H1 (cell line): ENCODE data around the gene UGT1A1. TPM values are rescaled to one million over a fixed set of nuclear protein-coding genes. Genes with fewer than 3 reads are reported as not detected.

Experiments used
- CTCF ChIA-PET: fragments of 300-600 bp; sonication (Branson Sonifier 250); formaldehyde crosslinking; loops from one replicate; lab custom pipeline; 2021; ENCODE audit not compliant: partially characterized antibody; lab: Charles Lee
- POLR2A ChIA-PET: fragments of 300-600 bp; sonication (Branson Sonifier 250); formaldehyde crosslinking; loops from one replicate; lab custom pipeline; 2021; ENCODE audit warnings: inconsistent platforms; ENCODE audit not compliant: partially characterized antibody; lab: Charles Lee
- DNase-seq, 2 experiments: peaks; one replicate each; pipeline versions ENCODE4 v3.0.0 to v3.0.0-alpha.2; 2010 to 2022; ENCODE audit warnings: low spot score in 2 of 2, low read depth in 1 of 2, mixed read lengths in 1 of 2
- FAIRE-seq: peaks from 2 replicates; lab custom pipeline; 2011; peaks lifted over from hg19 to GRCh38; lab: Jason Lieb, UNC
- H2AFZ ChIP-seq: 2 replicates; pipeline ENCODE4 v1.8.1; 2012; ENCODE audit warnings: low read length, inconsistent platforms
- H2AK5ac ChIP-seq: 2 replicates; pipeline ENCODE4 v1.6.1; 2013; ENCODE audit warnings: low read depth, low read length
- H2BK120ac ChIP-seq: replicated peaks from 2 replicates; pipeline ENCODE3; 2013; ENCODE audit warnings: low read depth, low read length, inconsistent platforms
- H2BK12ac ChIP-seq: 2 replicates; pipeline ENCODE4 v1.6.1; 2013; ENCODE audit warnings: low read depth, low read length
- H2BK15ac ChIP-seq: 2 replicates; pipeline ENCODE4 v1.6.1; 2013; ENCODE audit warnings: low read length
- H2BK20ac ChIP-seq: 2 replicates; pipeline ENCODE4 v1.6.1; 2013; ENCODE audit warnings: low read length
- H2BK5ac ChIP-seq: 2 replicates; pipeline ENCODE4 v1.6.1; 2013; ENCODE audit warnings: low read depth, low read length
- H3K14ac ChIP-seq: 2 replicates; pipeline ENCODE4 v1.6.1; 2013; ENCODE audit warnings: inconsistent platforms; ENCODE audit not compliant: insufficient read length
- H3K18ac ChIP-seq: 2 replicates; pipeline ENCODE4 v1.6.1; 2013; ENCODE audit warnings: low read length; ENCODE audit errors: extremely low read depth
- H3K23ac ChIP-seq: 2 replicates; pipeline ENCODE4 v1.6.1; 2013; ENCODE audit warnings: inconsistent platforms; ENCODE audit not compliant: insufficient read length
- H3K23me2 ChIP-seq: 2 replicates; pipeline ENCODE4 v1.6.1; 2013; ENCODE audit warnings: low read depth, low read length
- H3K27ac ChIP-seq: 2 replicates; pipeline ENCODE4 v1.6.1; 2011; ENCODE audit warnings: low read depth, low read length, inconsistent platforms
- H3K27me3 ChIP-seq, 4 experiments: replicated peaks in 1 of 4; 1 replicate in 1 of 4; 2 replicates in 3 of 4; pipeline versions ENCODE4 v1.6.1 to v1.8.1; 2011 to 2013; ENCODE audit warnings: low read length in 3 of 4, mild to moderate bottlenecking in 3 of 4, inconsistent platforms in 2 of 4, mixed read lengths in 2 of 4, moderate library complexity in 1 of 4; ENCODE audit not compliant: control insufficient read depth in 3 of 4, insufficient read depth in 3 of 4; ENCODE audit errors: extremely low read depth in 1 of 4
- H3K36me3 ChIP-seq, 4 experiments: 2 replicates each; pipeline versions ENCODE4 v1.6.1 to v1.8.1; 2011 to 2013; ENCODE audit warnings: mild to moderate bottlenecking in 4 of 4, low read length in 3 of 4, moderate library complexity in 2 of 4, control low read depth in 1 of 4, inconsistent platforms in 1 of 4; ENCODE audit not compliant: insufficient read depth in 4 of 4, control insufficient read depth in 2 of 4
- H3K4ac ChIP-seq: replicated peaks from 2 replicates; pipeline ENCODE3; 2013; ENCODE audit warnings: low read length, low read depth, mixed read lengths, inconsistent platforms; ENCODE audit not compliant: insufficient read length
- H3K4me1 ChIP-seq, 4 experiments: replicated peaks in 1 of 4; 1 replicate in 1 of 4; 2 replicates in 3 of 4; pipeline versions ENCODE4 v1.6.1 to v1.8.1; 2011 to 2013; ENCODE audit warnings: low read length in 3 of 4, inconsistent platforms in 2 of 4, mixed read lengths in 1 of 4; ENCODE audit not compliant: insufficient read depth in 4 of 4, control insufficient read depth in 3 of 4
- H3K4me2 ChIP-seq, 2 experiments: 2 replicates each; pipeline versions ENCODE4 v1.6.1 to v1.8.1; 2011 to 2013; ENCODE audit warnings: low read depth in 2 of 2, low read length in 2 of 2, control low read depth in 1 of 2, inconsistent platforms in 1 of 2, mild to moderate bottlenecking in 1 of 2; ENCODE audit not compliant: insufficient read depth in 1 of 2
- H3K4me3 ChIP-seq, 4 experiments: fragments of 200-600, 300-600 bp in 1 of 4; sonication (generic), shearing (Covaris generic), sonication (Bioruptor Twin) in 1 of 4; 2 replicates each; pipeline versions ENCODE4 v1.5.1 to v1.8.1; 2011 to 2016; ENCODE audit warnings: low read length in 4 of 4, low read depth in 3 of 4, control low read depth in 2 of 4, inconsistent platforms in 2 of 4, mild to moderate bottlenecking in 2 of 4, mixed read lengths in 1 of 4, moderate library complexity in 1 of 4; ENCODE audit not compliant: insufficient read depth in 2 of 4; ENCODE audit errors: extremely low read depth in 1 of 4
- H3K56ac ChIP-seq: replicated peaks from 2 replicates; pipeline ENCODE3; 2013; ENCODE audit warnings: low read depth, mild to moderate bottlenecking, mixed read lengths, low read length, inconsistent platforms; ENCODE audit not compliant: insufficient read length
- H3K79me1 ChIP-seq: 2 replicates; pipeline ENCODE4 v1.6.1; 2013; ENCODE audit warnings: low read depth, low read length, control low read depth
- H3K79me2 ChIP-seq, 2 experiments: 2 replicates each; pipeline versions ENCODE4 v1.6.1 to v1.8.1; 2012 to 2013; ENCODE audit warnings: low read length in 2 of 2, mild to moderate bottlenecking in 2 of 2, inconsistent platforms in 1 of 2; ENCODE audit not compliant: insufficient read depth in 2 of 2, control insufficient read depth in 1 of 2
- H3K9ac ChIP-seq, 4 experiments: replicated peaks in 1 of 4; 1 replicate in 1 of 4; 2 replicates in 3 of 4; pipeline versions ENCODE4 v1.6.1 to v1.8.1; 2011 to 2013; ENCODE audit warnings: low read depth in 3 of 4, low read length in 3 of 4, control low read depth in 2 of 4, mild to moderate bottlenecking in 2 of 4, moderate library complexity in 2 of 4, inconsistent platforms in 1 of 4; ENCODE audit errors: extremely low read depth in 1 of 4
- H3K9me3 ChIP-seq, 2 experiments: 2 replicates each; pipeline versions ENCODE4 v1.6.1 to v1.8.1; 2012 to 2013; ENCODE audit warnings: mild to moderate bottlenecking in 2 of 2, moderate library complexity in 2 of 2, control low read depth in 1 of 2, inconsistent platforms in 1 of 2, low read depth in 1 of 2, low read length in 1 of 2, mixed read lengths in 1 of 2; ENCODE audit not compliant: insufficient read depth in 2 of 2
- H4K20me1 ChIP-seq, 2 experiments: replicated peaks in 1 of 2; 2 replicates each; pipeline versions ENCODE3 to v1.8.1; 2011 to 2013; ENCODE audit warnings: inconsistent platforms in 2 of 2, low read length in 2 of 2, mild to moderate bottlenecking in 1 of 2; ENCODE audit not compliant: insufficient read depth in 2 of 2, control insufficient read depth in 1 of 2
- H4K5ac ChIP-seq: 2 replicates; pipeline ENCODE4 v1.6.1; 2013; ENCODE audit warnings: low read length, low read depth, mixed read lengths, inconsistent platforms; ENCODE audit not compliant: insufficient read length
- H4K8ac ChIP-seq: 2 replicates; pipeline ENCODE4 v1.8.0; 2013; ENCODE audit warnings: mild to moderate bottlenecking, moderate library complexity, low read length, inconsistent platforms; ENCODE audit not compliant: insufficient read depth; ENCODE audit errors: extremely low read depth
- H4K91ac ChIP-seq: replicated peaks from 2 replicates; pipeline ENCODE3; 2013; ENCODE audit warnings: low read length, mixed read lengths, inconsistent platforms; ENCODE audit not compliant: insufficient read length
- BCL11A ChIP-seq, 2 experiments: IDR thresholded peaks; one replicate each; pipeline ENCODE4 v1.6.1; 2011; ENCODE audit warnings: low read depth in 2 of 2, low read length in 2 of 2, mild to moderate bottlenecking in 2 of 2
- HDAC2 ChIP-seq, 2 experiments: fragments of 300-600 bp in 1 of 2; sonication (generic) in 1 of 2; IDR thresholded peaks; 2 replicates each; pipeline ENCODE4 v1.6.1; 2011 to 2012; ENCODE audit warnings: low read depth in 2 of 2, low read length in 2 of 2, mild to moderate bottlenecking in 2 of 2, moderate library complexity in 2 of 2, borderline replicate concordance in 1 of 2, inconsistent platforms in 1 of 2
- YY1 ChIP-seq: IDR thresholded peaks from 2 replicates; pipeline ENCODE4 v1.6.1; 2011; ENCODE audit warnings: low read depth, mild to moderate bottlenecking, low read length
- WGBS, 2 experiments: shearing (Covaris generic) in 1 of 2; methylation state at CpG; one replicate each; pipeline versions ENCODE4 v1.1.6 to v1.1.7; 2013 to 2015; ENCODE audit warnings: low lambda C conversion rate in 2 of 2, mixed read lengths in 2 of 2, inconsistent platforms in 1 of 2, low coverage in 1 of 2, missing lambda C conversion rate in 1 of 2; ENCODE audit not compliant: insufficient replicate concordance in 2 of 2, insufficient coverage in 1 of 2, insufficient read length in 1 of 2; ENCODE audit errors: extremely low coverage in 1 of 2, missing lambda C conversion rate in 1 of 2; 5-methylcytosine and 5-hydroxymethylcytosine counted together
- polyA plus RNA-seq, 7 experiments: library from polyadenylated mRNA; depleted of rRNA in 3 of 7; stranded (reverse) in 5 of 7; unstranded in 2 of 7; fragments of >200 nt in 5 of 7; fragments of 200-250 nt in 2 of 7; gene quantifications; 1 replicate in 5 of 7; 2 replicates in 1 of 7; 4 replicates in 1 of 7; pipeline versions ENCODE4 v1.2.1 to v1.2.3, GENCODE V29; 2011 to 2013; ENCODE audit warnings: missing spikeins in 2 of 7, mixed read lengths in 2 of 7
- total RNA-seq: library from RNA; stranded (reverse); fragmentation: NEBNext Ultra II Directional; extraction: Animal tissue kit (Norgen Biotek cat#: 25700); gene quantifications from 2 replicates; pipeline ENCODE4 v1.2.1, GENCODE V29; 2021
- TF ChIP-seq, protein P1 (sequence below): IDR thresholded peaks from 2 replicates; pipeline ENCODE4 v1.6.1; 2011; ENCODE audit warnings: low read depth, mild to moderate bottlenecking, low read length; ENCODE audit not compliant: insufficient read depth
- TF ChIP-seq, protein P2 (sequence below): IDR thresholded peaks from 2 replicates; pipeline ENCODE4 v1.6.1; 2012; ENCODE audit warnings: inconsistent platforms

The UGT1A1 gene
- total and polyA plus RNA-seq, 2 of the 8 experiments (the other 6 are each of a cell fraction or from before 2014, with no cell fraction given), result not detected

DNA sequence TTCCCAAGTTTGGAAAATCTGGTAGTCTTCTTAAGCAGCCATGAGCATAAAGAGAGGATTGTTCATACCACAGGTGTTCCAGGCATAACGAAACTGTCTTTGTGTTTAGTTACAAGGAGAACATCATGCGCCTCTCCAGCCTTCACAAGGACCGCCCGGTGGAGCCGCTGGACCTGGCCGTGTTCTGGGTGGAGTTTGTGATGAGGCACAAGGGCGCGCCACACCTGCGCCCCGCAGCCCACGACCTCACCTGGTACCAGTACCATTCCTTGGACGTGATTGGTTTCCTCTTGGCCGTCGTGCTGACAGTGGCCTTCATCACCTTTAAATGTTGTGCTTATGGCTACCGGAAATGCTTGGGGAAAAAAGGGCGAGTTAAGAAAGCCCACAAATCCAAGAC is 12.1 kb downstream of the UGT1A1 start:
- H3K79me2 ChIP-seq, result no peaks in the 10 kb centered on the region
- no peak overlapping the region for H2BK5ac ChIP-seq
- H3K9me3 ChIP-seq, result peaks cover 7 to 15% of the 10 kb centered on the region in 2 experiments; a peak in 3 of 4 replicates
- H4K20me1 ChIP-seq, result no peaks in the 10 kb centered on the region
- H2BK12ac ChIP-seq, result no peak overlapping the region
- H3K9ac ChIP-seq, result no peak overlapping the region
- no peak for TF ChIP-seq BCL11A (IDR thresholded peaks at IDR 0.05; ENCODE audit: low read depth in 2 of 2, low read length in 2 of 2)
- TF ChIP-seq, protein P1, sequence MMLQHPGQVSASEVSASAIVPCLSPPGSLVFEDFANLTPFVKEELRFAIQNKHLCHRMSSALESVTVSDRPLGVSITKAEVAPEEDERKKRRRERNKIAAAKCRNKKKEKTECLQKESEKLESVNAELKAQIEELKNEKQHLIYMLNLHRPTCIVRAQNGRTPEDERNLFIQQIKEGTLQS, result no peak
- TF ChIP-seq, protein P2, sequence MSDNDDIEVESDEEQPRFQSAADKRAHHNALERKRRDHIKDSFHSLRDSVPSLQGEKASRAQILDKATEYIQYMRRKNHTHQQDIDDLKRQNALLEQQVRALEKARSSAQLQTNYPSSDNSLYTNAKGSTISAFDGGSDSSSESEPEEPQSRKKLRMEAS, result no peak
- no peak for TF ChIP-seq HDAC2 (IDR thresholded peaks at IDR 0.05; ENCODE audit: borderline replicate concordance in 1 of 2, low read depth in 2 of 2, low read length in 2 of 2)
- TF ChIP-seq YY1, result no peak
- H3K23ac ChIP-seq, result no peak overlapping the region
- no peak overlapping the region for H3K18ac ChIP-seq
- H2AK5ac ChIP-seq, result no peak overlapping the region
- FAIRE-seq, result no peak
- no peak overlapping the region for H3K56ac ChIP-seq
- no peak overlapping the region for H2BK20ac ChIP-seq
- no peak overlapping the region for H2BK120ac ChIP-seq
- H4K8ac ChIP-seq, result no peak overlapping the region
- DNase-seq, result no peak
- no peak overlapping the region for H3K4me2 ChIP-seq
- H3K4ac ChIP-seq, result no peak overlapping the region
- H2AFZ ChIP-seq, result no peak overlapping the region
- no peak overlapping the region for H2BK15ac ChIP-seq
- no peak overlapping the region for H3K27ac ChIP-seq
- no peaks in the 10 kb centered on the region for H3K79me1 ChIP-seq
- ChIA-PET CTCF (no interaction called here), POLR2A (no interaction called here)
- H3K14ac ChIP-seq, result no peak overlapping the region
- H4K91ac ChIP-seq, result no peak overlapping the region
- H4K5ac ChIP-seq, result no peak overlapping the region
- H3K36me3 ChIP-seq, result no peaks in the 10 kb centered on the region
- no peak overlapping the region for H3K4me3 ChIP-seq
- no peaks in the 10 kb centered on the region for H3K27me3 ChIP-seq
- WGBS, 2 experiments, result 91% methylated on average over 16 of the region's 16 CpGs; no CpG with 5 or more reads in 1 of the 2 experiments
- peaks cover 2% of the 10 kb centered on the region; the same call in 1 of the 2 replicates for H3K23me2 ChIP-seq
- no peaks in the 10 kb centered on the region; a peak in 1 of 7 replicates for H3K4me1 ChIP-seq
